ENCODE measurements around the gene DYNC1I1. TPM values are rescaled to one million over a fixed set of nuclear protein-coding genes. Genes with fewer than 3 reads are reported as not detected.

DYNC1I1 gene
- total RNA-seq, 1 donor from 2014 or later = not detected

DNA sequence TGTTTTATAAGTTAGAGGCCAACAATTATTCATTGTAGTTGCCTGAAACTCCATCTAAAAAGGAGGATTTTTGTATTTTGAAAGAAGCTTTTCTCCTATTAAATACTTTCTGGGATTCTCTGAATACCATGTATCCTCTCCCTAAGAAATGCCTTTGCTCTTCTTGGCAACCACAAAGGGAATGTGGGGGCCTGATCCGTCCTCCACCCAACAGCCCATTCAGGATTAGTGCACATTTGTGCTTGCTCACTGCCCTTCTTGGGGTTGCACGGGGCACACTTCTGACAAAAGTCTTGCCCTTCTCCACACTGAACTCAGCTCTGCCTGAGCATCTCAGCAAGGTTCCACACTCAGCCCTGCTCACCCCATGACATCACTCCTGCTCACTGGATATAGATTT lies 355.4 kb downstream of the DYNC1I1 start:
- TF ChIP-seq, protein P1, sequence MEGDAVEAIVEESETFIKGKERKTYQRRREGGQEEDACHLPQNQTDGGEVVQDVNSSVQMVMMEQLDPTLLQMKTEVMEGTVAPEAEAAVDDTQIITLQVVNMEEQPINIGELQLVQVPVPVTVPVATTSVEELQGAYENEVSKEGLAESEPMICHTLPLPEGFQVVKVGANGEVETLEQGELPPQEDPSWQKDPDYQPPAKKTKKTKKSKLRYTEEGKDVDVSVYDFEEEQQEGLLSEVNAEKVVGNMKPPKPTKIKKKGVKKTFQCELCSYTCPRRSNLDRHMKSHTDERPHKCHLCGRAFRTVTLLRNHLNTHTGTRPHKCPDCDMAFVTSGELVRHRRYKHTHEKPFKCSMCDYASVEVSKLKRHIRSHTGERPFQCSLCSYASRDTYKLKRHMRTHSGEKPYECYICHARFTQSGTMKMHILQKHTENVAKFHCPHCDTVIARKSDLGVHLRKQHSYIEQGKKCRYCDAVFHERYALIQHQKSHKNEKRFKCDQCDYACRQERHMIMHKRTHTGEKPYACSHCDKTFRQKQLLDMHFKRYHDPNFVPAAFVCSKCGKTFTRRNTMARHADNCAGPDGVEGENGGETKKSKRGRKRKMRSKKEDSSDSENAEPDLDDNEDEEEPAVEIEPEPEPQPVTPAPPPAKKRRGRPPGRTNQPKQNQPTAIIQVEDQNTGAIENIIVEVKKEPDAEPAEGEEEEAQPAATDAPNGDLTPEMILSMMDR (IDR thresholded peaks at IDR 0.05; ENCODE audit: insufficient read depth, low read length, severe bottlenecking) = no peak
- no peak for FAIRE-seq
- H3K27me3 ChIP-seq (ENCODE audit: control insufficient read depth, insufficient read depth, low read length) = no peaks in the 10 kb centered on the region
- DNase-seq (ENCODE audit: low read depth) = no peak
- H3K4me3 ChIP-seq (ENCODE audit: low read depth, low read length) = no peak overlapping the region
- H3K36me3 ChIP-seq (ENCODE audit: control insufficient read depth, insufficient read depth, low read length) = no peaks in the 10 kb centered on the region

DNA sequence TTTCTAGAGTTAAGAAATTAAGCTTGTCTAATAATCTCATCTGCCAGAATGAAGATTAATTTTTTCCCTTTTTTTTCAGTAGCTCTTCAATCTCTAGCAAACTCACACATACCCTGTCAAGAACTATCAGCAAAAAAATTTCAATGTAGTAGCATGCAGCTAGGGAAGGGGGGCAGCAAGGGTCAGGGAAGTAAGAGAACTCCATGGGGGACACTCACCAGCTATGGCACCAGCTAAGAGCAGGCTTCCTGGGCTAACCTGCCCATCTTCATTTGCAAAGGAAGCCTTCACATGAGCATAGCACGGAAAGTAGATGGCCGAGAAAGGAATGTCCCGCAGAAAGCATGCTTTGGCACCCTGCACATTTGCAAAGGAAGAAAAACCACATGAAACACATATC lies 359.2 kb downstream of the DYNC1I1 start:
- FAIRE-seq (no peak), DNase-seq (ENCODE audit: low read depth) (no peak)
- no peak overlapping the region for H3K4me3 ChIP-seq (ENCODE audit: low read depth, low read length)
- no peaks in the 10 kb centered on the region for H3K36me3 ChIP-seq (ENCODE audit: control insufficient read depth, insufficient read depth, low read length)
- no peaks in the 10 kb centered on the region for H3K27me3 ChIP-seq (ENCODE audit: control insufficient read depth, insufficient read depth, low read length)
- TF ChIP-seq, protein P1 (IDR thresholded peaks at IDR 0.05; ENCODE audit: insufficient read depth, low read length, severe bottlenecking) = no peak

DNA sequence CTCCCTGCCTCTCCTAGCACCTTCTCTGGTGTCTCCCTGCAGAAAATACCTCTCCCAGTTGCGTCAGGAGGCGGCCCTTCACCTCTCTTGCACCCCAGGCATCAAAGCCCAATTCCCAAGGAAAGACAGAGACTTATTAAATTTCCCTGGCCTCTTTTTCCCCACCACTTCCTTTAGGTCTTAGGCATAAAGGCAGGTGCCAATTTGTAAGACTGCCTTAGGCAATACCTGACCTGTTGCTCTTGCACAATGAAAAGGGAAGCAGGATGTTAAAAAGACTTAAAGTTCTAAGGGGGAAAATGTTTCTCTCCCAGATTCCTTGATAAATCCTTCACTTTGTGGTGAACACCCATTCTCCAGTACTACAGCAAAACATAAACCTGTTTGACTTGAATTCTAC lies 362.9 kb downstream of the DYNC1I1 start:
- FAIRE-seq (no peak), DNase-seq (ENCODE audit: low read depth) (peak; percentile 83)
- no peak overlapping the region for H3K4me3 ChIP-seq (ENCODE audit: low read depth, low read length)
- no peaks in the 10 kb centered on the region for H3K36me3 ChIP-seq (ENCODE audit: control insufficient read depth, insufficient read depth, low read length)
- H3K27me3 ChIP-seq (ENCODE audit: control insufficient read depth, insufficient read depth, low read length) = no peaks in the 10 kb centered on the region
- TF ChIP-seq, protein P1 (IDR thresholded peaks at IDR 0.05; ENCODE audit: insufficient read depth, low read length, severe bottlenecking) = no peak

DNA sequence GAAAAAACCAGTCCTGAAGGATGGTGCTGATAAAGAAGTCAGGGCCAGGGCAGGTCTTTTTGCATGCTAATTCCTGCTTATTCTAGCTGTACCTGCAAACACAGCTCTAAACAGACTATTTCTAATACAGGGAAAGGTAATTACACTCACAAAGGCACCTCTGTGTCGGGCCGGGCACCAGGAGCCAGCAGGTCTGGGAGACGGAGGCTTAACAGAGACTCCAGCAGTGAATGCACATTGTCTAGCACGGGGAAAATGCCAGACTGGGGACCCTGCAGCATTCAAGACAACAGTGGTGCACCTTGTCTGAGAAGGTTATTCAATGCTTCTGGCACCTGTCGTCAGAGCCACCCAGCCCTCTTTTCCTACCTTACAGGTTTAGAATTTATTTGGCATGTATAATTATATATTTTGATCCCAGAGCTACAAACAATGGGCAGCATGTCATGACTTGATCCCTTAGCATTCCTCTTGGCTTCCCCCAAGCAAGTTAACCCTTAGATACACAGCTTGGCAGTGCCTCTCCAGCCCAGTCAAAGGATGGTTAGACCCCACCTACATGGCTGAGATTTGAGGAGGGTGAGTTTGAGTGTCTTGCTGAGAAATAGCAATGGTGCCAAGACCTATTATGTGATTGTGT lies 364.4 kb downstream of the DYNC1I1 start:
- Histone ChIP-seq H3K36me3 (ENCODE audit: control insufficient read depth, insufficient read depth, low read length) (no peaks in the 10 kb centered on the region), H3K4me3 (ENCODE audit: low read depth, low read length) (no peak overlapping the region), H3K27me3 (ENCODE audit: control insufficient read depth, insufficient read depth, low read length) (no peaks in the 10 kb centered on the region)
- DNase-seq (ENCODE audit: low read depth) = peak; percentile 33
- FAIRE-seq = no peak
- TF ChIP-seq, protein P1 (IDR thresholded peaks at IDR 0.05; ENCODE audit: insufficient read depth, low read length, severe bottlenecking) = no peak

DNA sequence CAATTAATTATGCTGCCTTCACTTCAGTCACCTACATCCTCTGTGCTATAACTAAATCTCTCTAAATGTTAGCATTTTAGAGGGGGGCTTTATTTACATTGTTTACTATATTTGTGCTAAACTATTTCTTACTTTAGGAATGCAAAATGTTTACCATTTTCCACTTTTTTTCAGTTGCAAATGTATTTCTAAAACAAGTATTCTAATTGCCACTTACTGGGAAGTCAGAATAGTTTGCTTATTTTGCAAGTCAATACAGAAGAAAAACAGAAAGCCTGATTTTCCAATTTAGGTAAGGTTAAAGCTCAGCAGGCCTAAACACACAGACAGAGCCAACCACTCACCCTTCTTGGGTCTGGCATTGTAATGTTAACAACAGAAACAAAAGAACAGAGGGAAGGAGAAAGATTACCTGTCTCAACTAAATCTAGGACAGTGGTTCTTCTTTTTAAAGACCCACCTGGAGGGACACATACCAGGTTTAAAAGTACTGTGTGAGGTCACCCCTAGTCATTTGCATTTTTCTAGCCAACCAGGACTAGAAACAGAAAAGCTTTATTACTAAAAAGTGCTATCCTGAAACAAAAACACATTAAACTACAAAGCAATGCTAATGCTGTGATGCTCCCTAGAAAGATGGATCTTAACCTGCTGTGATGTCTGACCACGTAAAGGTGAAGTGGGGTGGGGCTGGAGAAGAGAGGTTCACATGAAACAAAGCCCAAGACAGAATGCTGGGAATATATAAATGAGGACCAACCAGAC lies 371.3 kb downstream of the DYNC1I1 start:
- FAIRE-seq = no peak
- DNase-seq (ENCODE audit: low read depth) = no peak
- no peaks in the 10 kb centered on the region for H3K27me3 ChIP-seq (ENCODE audit: control insufficient read depth, insufficient read depth, low read length)
- TF ChIP-seq, protein P1 (IDR thresholded peaks at IDR 0.05; ENCODE audit: insufficient read depth, low read length, severe bottlenecking) = no peak
- H3K4me3 ChIP-seq (ENCODE audit: low read depth, low read length) = no peak overlapping the region
- peaks cover 1% of the 10 kb centered on the region for H3K36me3 ChIP-seq (ENCODE audit: control insufficient read depth, insufficient read depth, low read length)

Measured in bronchial epithelial cell (primary cell).